ENCODE results near the gene CCDC85A.

DNA sequence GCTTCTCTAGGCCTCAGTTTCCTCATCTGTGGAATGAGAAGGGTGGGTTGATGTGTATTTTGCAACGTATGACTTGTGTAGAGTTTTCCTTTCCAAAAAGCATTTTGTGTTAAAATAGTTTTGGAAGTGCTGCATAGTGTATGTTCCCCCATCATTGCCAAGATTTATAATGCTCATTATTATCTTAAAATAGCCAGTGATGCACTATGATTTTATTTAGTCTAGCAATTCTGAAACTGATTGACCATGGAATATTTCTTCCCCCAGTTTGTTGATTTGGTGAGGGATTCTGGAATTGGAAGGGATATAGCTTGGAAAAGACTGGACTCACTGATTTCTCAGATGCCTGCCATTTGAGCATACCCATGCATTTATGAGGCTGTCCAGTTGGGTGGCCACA lies 130.6 kb downstream of the CCDC85A start:
- TF ChIP-seq, protein P1, sequence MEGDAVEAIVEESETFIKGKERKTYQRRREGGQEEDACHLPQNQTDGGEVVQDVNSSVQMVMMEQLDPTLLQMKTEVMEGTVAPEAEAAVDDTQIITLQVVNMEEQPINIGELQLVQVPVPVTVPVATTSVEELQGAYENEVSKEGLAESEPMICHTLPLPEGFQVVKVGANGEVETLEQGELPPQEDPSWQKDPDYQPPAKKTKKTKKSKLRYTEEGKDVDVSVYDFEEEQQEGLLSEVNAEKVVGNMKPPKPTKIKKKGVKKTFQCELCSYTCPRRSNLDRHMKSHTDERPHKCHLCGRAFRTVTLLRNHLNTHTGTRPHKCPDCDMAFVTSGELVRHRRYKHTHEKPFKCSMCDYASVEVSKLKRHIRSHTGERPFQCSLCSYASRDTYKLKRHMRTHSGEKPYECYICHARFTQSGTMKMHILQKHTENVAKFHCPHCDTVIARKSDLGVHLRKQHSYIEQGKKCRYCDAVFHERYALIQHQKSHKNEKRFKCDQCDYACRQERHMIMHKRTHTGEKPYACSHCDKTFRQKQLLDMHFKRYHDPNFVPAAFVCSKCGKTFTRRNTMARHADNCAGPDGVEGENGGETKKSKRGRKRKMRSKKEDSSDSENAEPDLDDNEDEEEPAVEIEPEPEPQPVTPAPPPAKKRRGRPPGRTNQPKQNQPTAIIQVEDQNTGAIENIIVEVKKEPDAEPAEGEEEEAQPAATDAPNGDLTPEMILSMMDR (IDR thresholded peaks at IDR 0.05), result no peak
- TF ChIP-seq MXI1 (IDR thresholded peaks at IDR 0.05; ENCODE audit: low read depth, low read length) (no peak), SIN3A (IDR thresholded peaks at IDR 0.05; ENCODE audit: borderline replicate concordance, low read depth, low read length) (no peak), FOXM1 (IDR thresholded peaks at IDR 0.05; ENCODE audit: low read depth) (no peak), TAF1 (IDR thresholded peaks at IDR 0.05; ENCODE audit: borderline replicate concordance, low read depth, low read length) (no peak), RCOR1 (IDR thresholded peaks at IDR 0.05; ENCODE audit: low read length) (no peak), EP300 (IDR thresholded peaks at IDR 0.05; ENCODE audit: borderline replicate concordance in 1 of 2, low read depth in 1 of 2, low read length in 1 of 2) (no peak), NFIC (IDR thresholded peaks at IDR 0.05; ENCODE audit: borderline replicate concordance) (no peak), YY1 (IDR thresholded peaks at IDR 0.05; ENCODE audit: low read depth) (no peak)

All from SK-N-SH (cell line).